Neutrophil (primary cell): Measurements from ENCODE around the gene PLIN3.
"Not testable (repeated sequence)": the region's sequence is repeated elsewhere in the genome, so short reads cannot be mapped to it uniquely, and the experiment has no call there.

Experiments
- H3K27ac ChIP-seq: fragments of 200-600 bp; sonication (generic); 2 replicates; pipeline ENCODE4 v1.5.1; 2016; ENCODE audit warnings: mild to moderate bottlenecking, moderate library complexity
- H3K27me3 ChIP-seq: fragments of 200-600 bp; sonication (generic); 2 replicates; pipeline ENCODE4 v1.6.0; 2016; ENCODE audit warnings: mild to moderate bottlenecking
- H3K36me3 ChIP-seq: fragments of 200-600 bp; sonication (generic); 2 replicates; pipeline ENCODE4 v1.5.1; 2017
- H3K4me1 ChIP-seq, 2 experiments: fragments of 200-600 bp in 1 of 2; sonication (generic) in 1 of 2; 1 replicate in 1 of 2; 2 replicates in 1 of 2; pipeline versions ENCODE4 v1.5.1 to v1.6.1; 2013 to 2016; ENCODE audit warnings: low read depth in 1 of 2, low read length in 1 of 2, mild to moderate bottlenecking in 1 of 2, moderate library complexity in 1 of 2; ENCODE audit not compliant: control insufficient read depth in 1 of 2, insufficient read depth in 1 of 2
- H3K4me3 ChIP-seq, 2 experiments: fragments of 200-600 bp in 1 of 2; sonication (generic) in 1 of 2; 1 replicate in 1 of 2; 2 replicates in 1 of 2; pipeline ENCODE4 v1.5.1; 2013 to 2016; ENCODE audit warnings: low read depth in 1 of 2, low read length in 1 of 2, mild to moderate bottlenecking in 1 of 2, moderate library complexity in 1 of 2
- H3K9me3 ChIP-seq: fragments of 200-600 bp; sonication (generic); 2 replicates; pipeline ENCODE4 v1.5.1; 2016
- TF ChIP-seq, protein P1 (sequence below): fragments of 200-600 bp; sonication (generic); IDR thresholded peaks from 2 replicates; pipeline ENCODE4 v1.5.1; 2016; ENCODE audit warnings: antibody characterized with exemption

The PLIN3 gene

DNA sequence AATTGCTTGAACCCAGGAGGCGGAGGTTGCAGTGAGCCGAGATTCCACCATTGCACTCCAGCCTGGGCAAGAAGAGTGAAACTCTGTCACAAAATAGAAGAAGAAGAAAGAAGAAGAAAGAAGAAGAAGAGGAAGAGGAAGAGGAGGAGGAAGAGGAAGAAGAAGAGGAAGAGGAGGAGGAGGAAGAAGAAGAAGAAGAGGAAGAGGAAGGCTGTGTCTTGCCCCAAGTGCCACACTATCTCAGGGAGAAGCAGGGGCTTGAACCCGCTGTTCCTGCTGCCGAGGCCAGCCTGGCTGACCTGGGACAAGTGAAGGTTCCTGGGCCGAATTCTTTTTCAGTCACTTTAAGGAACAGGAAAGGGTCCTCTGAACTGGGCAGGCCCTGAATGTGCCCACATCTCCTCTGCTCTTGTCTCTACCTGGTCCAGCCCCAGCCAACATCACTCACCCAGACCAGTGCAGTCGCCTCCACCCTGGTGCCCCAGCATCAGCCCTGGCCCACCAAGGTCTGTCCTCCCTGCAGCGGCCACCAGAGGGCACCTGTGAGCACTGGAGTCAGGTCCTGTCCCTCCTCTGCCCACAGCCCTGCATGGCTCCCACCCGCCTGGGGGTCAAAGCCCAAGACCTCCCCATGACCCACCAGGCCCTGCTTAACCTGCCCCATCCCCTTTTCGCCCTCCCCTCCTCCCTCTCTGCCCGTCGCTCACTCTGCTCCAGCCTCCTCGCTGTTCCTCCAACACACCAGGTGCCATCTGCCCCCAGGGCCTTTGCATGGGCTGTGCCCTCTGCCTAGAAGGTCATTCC is 55.9 kb downstream of the PLIN3 start:
- no peaks in the 10 kb centered on the region for H3K9me3 ChIP-seq
- H3K4me3 ChIP-seq: no peak overlapping the region
- H3K4me1 ChIP-seq: peaks cover 39 to 45% of the 10 kb centered on the region in 2 experiments
- H3K27ac ChIP-seq: peak overlapping the region; percentile 75
- H3K27me3 ChIP-seq: no peaks in the 10 kb centered on the region
- TF ChIP-seq, protein P1, sequence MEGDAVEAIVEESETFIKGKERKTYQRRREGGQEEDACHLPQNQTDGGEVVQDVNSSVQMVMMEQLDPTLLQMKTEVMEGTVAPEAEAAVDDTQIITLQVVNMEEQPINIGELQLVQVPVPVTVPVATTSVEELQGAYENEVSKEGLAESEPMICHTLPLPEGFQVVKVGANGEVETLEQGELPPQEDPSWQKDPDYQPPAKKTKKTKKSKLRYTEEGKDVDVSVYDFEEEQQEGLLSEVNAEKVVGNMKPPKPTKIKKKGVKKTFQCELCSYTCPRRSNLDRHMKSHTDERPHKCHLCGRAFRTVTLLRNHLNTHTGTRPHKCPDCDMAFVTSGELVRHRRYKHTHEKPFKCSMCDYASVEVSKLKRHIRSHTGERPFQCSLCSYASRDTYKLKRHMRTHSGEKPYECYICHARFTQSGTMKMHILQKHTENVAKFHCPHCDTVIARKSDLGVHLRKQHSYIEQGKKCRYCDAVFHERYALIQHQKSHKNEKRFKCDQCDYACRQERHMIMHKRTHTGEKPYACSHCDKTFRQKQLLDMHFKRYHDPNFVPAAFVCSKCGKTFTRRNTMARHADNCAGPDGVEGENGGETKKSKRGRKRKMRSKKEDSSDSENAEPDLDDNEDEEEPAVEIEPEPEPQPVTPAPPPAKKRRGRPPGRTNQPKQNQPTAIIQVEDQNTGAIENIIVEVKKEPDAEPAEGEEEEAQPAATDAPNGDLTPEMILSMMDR: peak; percentile 73
- H3K36me3 ChIP-seq: peaks cover 4% of the 10 kb centered on the region

DNA sequence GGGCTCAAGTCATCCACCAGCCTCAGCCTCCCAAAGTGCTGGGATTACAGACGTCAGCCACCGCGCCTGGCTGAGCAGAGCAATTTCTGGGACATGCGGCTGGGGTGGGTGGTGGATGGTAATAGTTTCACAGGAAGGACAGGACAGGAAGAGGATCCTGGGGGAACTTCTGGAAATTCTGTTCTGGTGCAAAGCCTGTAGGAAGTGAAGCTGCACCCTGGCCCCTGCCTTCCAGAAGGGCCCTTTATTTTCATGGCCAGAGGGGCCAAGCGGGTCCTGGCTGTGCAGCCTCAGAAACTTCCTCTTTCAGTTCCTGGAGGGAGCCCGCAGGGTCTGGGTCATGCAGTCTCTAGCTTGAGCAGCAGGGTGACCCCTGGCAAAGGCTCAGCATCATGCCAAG is 60.3 kb downstream of the PLIN3 start:
- TF ChIP-seq, protein P1: no peak
- H3K36me3 ChIP-seq: no peaks in the 10 kb centered on the region
- peak overlapping the region in 1 of 2 experiments; percentile 18 for H3K4me3 ChIP-seq
- no peaks in the 10 kb centered on the region for H3K9me3 ChIP-seq
- peaks cover 30 to 41% of the 10 kb centered on the region in 2 experiments for H3K4me1 ChIP-seq
- H3K27ac ChIP-seq: peak overlapping the region; percentile 65
- H3K27me3 ChIP-seq: no peaks in the 10 kb centered on the region

DNA sequence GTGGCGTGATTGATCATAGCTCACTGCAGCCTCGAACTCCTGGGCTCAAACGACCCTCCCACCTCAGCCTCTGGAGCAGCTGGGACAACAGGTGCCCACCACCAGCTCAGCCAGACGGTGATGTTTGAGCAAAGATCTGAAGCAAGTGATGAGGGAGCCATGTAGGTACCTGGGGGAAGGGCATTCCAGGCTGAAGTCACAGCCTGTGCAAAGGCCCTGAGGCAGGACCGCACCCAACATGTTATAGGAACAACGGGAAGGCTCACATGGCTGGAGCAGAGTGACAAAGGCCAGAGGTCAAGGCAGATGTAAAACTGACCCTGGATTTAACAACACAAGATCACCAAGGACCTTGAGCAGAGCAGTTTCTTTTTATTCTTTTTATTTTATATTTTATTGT is 61.1 kb downstream of the PLIN3 start:
- Histone ChIP-seq H3K36me3 (no peaks in the 10 kb centered on the region), H3K9me3 (no peaks in the 10 kb centered on the region), H3K27ac (no peak overlapping the region), H3K4me3 (no peak overlapping the region), H3K27me3 (no peaks in the 10 kb centered on the region), H3K4me1 (peaks cover 30 to 41% of the 10 kb centered on the region in 2 experiments)
- TF ChIP-seq, protein P1: no peak

DNA sequence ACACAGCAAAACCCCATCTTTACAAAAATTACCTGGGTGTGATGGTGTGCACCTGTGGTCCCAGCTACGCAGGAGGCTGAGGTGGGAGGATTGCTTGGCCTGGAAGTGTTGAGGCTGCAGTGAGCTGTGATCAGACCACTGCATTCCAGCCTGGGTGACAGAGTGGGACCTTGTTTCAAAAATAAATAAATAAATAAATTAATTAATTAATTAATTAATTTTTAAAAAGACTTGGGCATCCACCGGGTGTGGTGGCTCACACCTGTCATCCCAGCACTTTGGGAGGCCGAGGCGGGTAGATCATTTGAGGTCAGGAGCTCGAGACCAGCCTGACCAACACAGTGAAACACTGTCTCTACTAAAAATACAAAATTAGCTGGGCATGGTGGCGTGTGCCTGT is 62.3 kb downstream of the PLIN3 start:
- H3K4me1 ChIP-seq: peaks cover 30 to 38% of the 10 kb centered on the region in 2 experiments

DNA sequence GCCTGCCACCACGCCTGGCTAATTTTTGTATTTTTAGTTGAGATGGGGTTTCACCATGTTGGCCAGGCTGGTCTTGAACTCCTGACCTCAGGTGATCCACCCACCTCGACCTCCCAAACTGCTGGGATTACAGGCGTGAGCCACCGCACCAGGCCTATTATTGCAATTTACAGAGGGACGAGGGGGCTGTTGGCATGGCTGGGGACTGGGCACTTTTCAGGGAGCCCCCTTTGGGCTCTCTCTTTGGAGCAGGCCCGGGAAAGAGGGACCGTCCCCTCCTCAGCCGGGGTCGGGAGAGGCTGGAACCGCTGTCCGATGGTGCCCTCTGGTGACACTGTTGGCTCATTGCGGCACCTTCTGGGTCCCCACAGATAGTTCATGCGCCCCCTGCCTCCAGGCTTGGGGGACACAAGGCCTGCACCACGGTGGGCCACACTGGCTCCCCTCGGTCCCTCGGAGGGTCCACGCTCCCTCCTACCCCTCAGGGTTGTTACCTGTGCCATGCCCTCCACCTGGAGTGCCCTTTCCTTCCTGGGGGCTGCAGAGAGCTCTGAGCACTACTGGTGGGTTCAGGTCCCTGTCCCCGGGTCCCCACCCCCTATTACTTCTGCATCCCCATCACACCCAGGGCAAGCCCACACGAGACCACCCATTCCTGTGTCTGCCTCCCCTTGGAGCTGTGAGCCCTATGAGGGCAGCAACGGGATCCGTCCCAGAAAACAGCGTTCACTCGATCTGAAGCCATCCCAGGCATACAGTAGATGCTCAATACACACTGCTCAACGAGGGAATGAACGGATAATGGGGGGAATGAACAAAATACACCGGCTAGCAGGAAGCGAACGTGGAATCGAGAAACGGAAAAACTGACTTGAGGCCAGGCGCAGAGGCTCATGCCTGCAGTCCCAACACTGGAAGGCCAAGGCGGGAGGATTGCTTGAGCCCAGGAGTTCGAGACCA is 63.5 kb downstream of the PLIN3 start:
- Histone ChIP-seq H3K27me3 (no peaks in the 10 kb centered on the region), H3K9me3 (no peaks in the 10 kb centered on the region), H3K27ac (no peak overlapping the region), H3K4me1 (peaks cover 20 to 28% of the 10 kb centered on the region in 2 experiments), H3K36me3 (no peaks in the 10 kb centered on the region), H3K4me3 (no peak overlapping the region)
- TF ChIP-seq, protein P1: no peak

More for the DNA sequence above, 62.3 kb downstream of the PLIN3 start:
- H3K36me3 ChIP-seq, H3K9me3 ChIP-seq, H3K27me3 ChIP-seq, H3K27ac ChIP-seq, H3K4me3 ChIP-seq: not testable (repeated sequence)
